Left lung (tissue), 10 donors: ENCODE data around the gene FCGBP. TPM values are rescaled to one million over a fixed set of nuclear protein-coding genes. Genes with fewer than 3 reads are reported as not detected.

ENCODE experiments used
- ATAC-seq: fragments of 200-7000 bp; cut with Tn5 transposase; one replicate; pipeline ENCODE4 v1.9.1; 2020; ENCODE audit warnings: moderate library complexity
- DNase-seq, 4 donors: peaks; one replicate each; pipeline ENCODE4 v3.0.0-alpha.2; 2013 to 2020
- H3K27ac ChIP-seq, 2 donors: fragments of 200-600 bp; sonication (generic) in 1 of 2; one replicate each; pipeline versions ENCODE4 v1.5.0 to v1.8.0; 2020 to 2021
- H3K27me3 ChIP-seq, 2 donors: fragments of 200-600 bp; sonication (generic) in 1 of 2; one replicate each; pipeline versions ENCODE4 v1.5.0 to v1.8.0; 2020 to 2021
- H3K36me3 ChIP-seq, 2 donors: fragments of 200-600 bp; sonication (generic) in 1 of 2; one replicate each; pipeline versions ENCODE4 v1.5.0 to v1.8.0; 2020 to 2021
- H3K4me1 ChIP-seq, 2 donors: fragments of 200-600 bp; one replicate each; pipeline ENCODE4 v1.8.0; 2021
- H3K4me3 ChIP-seq, 2 donors: fragments of 200-600 bp; sonication (generic) in 1 of 2; one replicate each; pipeline versions ENCODE4 v1.5.0 to v1.8.0; 2020 to 2021; ENCODE audit warnings: mild to moderate bottlenecking in 1 of 2
- H3K9me3 ChIP-seq, 2 donors: fragments of 200-600 bp; sonication (generic) in 1 of 2; one replicate each; pipeline versions ENCODE4 v1.5.0 to v1.8.0; 2020 to 2021
- intact Hi-C, 2 donors: fragments of 100-400 bp; cut with DNase I; formaldehyde crosslinking; loops; one replicate each; pipeline versions ENCODE4 v1.11.2 to v1.14.2; 2022
- polyA plus RNA-seq, 6 donors: library from polyadenylated mRNA; unstranded; fragments of 120-200 nt; gene quantifications; one replicate each; pipeline ENCODE4 v1.2.1, GENCODE V29; 2013; ENCODE audit not compliant: insufficient read length in 6 of 6
- total RNA-seq, 2 donors: library from RNA; stranded (reverse); fragmentation: NEBNext Ultra II Directional; extraction: Animal tissue kit (Norgen Biotek cat#: 25700); gene quantifications; one replicate each; pipeline ENCODE4 v1.2.1, GENCODE V29; 2021
- TF ChIP-seq, protein P1 (sequence below), 2 donors: fragments of 200-600 bp; sonication (generic) in 1 of 2; IDR thresholded peaks; one replicate each; pipeline versions ENCODE4 v1.5.0 to v1.8.0; 2021; ENCODE audit warnings: antibody characterized with exemption in 2 of 2
- donor health status: DM: no; HTN: yes; CAD: no.
- donor health status: DM: no; HTN: no; CAD: no.

FCGBP gene
- total and polyA plus RNA-seq, 8 donors = 4.4 to 19.7 (median 12.0) TPM

GRCh38 chr19:39949026-39949747 lies 14.8 kb upstream of the FCGBP start:
- intact Hi-C loops = no loop called here
- H3K9me3 ChIP-seq = no peaks in the 10 kb centered on the region
- no peak for DNase-seq

GRCh38 chr19:39946532-39946931 lies 12.1 kb upstream of the FCGBP start:
- H3K4me3 ChIP-seq = no peak overlapping the region
- peaks cover 0 to 91% of the 10 kb centered on the region in 2 donors for H3K27me3 ChIP-seq
- H3K27ac ChIP-seq = no peak overlapping the region
- ATAC-seq = peak; percentile 26
- intact Hi-C loops = no loop called here
- peaks cover 0 to 31% of the 10 kb centered on the region in 2 donors for H3K4me1 ChIP-seq
- DNase-seq = no peak
- TF ChIP-seq, protein P1, sequence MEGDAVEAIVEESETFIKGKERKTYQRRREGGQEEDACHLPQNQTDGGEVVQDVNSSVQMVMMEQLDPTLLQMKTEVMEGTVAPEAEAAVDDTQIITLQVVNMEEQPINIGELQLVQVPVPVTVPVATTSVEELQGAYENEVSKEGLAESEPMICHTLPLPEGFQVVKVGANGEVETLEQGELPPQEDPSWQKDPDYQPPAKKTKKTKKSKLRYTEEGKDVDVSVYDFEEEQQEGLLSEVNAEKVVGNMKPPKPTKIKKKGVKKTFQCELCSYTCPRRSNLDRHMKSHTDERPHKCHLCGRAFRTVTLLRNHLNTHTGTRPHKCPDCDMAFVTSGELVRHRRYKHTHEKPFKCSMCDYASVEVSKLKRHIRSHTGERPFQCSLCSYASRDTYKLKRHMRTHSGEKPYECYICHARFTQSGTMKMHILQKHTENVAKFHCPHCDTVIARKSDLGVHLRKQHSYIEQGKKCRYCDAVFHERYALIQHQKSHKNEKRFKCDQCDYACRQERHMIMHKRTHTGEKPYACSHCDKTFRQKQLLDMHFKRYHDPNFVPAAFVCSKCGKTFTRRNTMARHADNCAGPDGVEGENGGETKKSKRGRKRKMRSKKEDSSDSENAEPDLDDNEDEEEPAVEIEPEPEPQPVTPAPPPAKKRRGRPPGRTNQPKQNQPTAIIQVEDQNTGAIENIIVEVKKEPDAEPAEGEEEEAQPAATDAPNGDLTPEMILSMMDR (IDR thresholded peaks at IDR 0.05) = no peak
- no peaks in the 10 kb centered on the region for H3K36me3 ChIP-seq
- no peaks in the 10 kb centered on the region for H3K9me3 ChIP-seq

More at GRCh38 chr19:39949026-39949747, 14.8 kb upstream of the FCGBP start:
- Histone ChIP-seq H3K36me3 (no peaks in the 10 kb centered on the region), H3K4me1 (peaks cover 0 to 27% of the 10 kb centered on the region in 2 donors), H3K27me3 (peaks cover 0 to 92% of the 10 kb centered on the region in 2 donors), H3K27ac (no peak overlapping the region), H3K4me3 (no peak overlapping the region)
- ATAC-seq = no peak
- TF ChIP-seq, protein P1 (IDR thresholded peaks at IDR 0.05) = no peak

- DNase-seq (no peak), ATAC-seq (no peak)
- Histone ChIP-seq H3K36me3 (no peaks in the 10 kb centered on the region), H3K27ac (peak overlapping the region in 1 of 2 donors; percentile 55), H3K4me3 (no peak overlapping the region), H3K4me1 (peaks cover 0 to 40% of the 10 kb centered on the region in 2 donors), H3K27me3 (peaks cover 0 to 91% of the 10 kb centered on the region in 2 donors), H3K9me3 (peaks cover 0 to 7% of the 10 kb centered on the region in 2 donors)
- intact Hi-C loops = no loop called here
- TF ChIP-seq, protein P1 (IDR thresholded peaks at IDR 0.05) = no peak
These were observed 9.2 kb upstream of the FCGBP start for GRCh38 chr19:39943586-39943985.

DNA sequence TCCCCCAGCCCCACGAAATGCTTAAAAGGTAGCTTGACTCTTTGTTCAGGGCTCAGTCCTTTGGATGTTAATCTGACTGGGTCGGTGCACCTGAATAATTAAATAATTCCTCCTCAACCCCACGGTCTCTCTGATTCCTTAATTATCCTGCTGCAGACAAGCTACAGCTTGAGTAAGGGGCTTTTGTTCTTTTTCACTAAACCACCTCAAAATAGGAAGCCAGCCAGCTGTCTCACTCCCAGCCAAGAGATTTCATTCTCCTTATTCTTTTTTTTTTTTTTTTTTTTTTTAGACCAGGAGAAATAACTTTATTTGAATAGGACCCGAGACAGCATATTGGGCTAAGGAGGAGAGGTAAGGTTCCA lies 7.9 kb upstream of the FCGBP start:
- H3K36me3 ChIP-seq = no peaks in the 10 kb centered on the region
- peaks cover 0 to 7% of the 10 kb centered on the region in 2 donors for H3K9me3 ChIP-seq
- H3K4me1 ChIP-seq = peaks cover 0 to 48% of the 10 kb centered on the region in 2 donors
- no peak overlapping the region for H3K27ac ChIP-seq
- H3K27me3 ChIP-seq = peaks cover 0 to 91% of the 10 kb centered on the region in 2 donors
- ATAC-seq (no peak), DNase-seq (no peak)
- TF ChIP-seq, protein P1 (IDR thresholded peaks at IDR 0.05) = no peak
- intact Hi-C loops = no loop called here
- H3K4me3 ChIP-seq = no peak overlapping the region

DNA sequence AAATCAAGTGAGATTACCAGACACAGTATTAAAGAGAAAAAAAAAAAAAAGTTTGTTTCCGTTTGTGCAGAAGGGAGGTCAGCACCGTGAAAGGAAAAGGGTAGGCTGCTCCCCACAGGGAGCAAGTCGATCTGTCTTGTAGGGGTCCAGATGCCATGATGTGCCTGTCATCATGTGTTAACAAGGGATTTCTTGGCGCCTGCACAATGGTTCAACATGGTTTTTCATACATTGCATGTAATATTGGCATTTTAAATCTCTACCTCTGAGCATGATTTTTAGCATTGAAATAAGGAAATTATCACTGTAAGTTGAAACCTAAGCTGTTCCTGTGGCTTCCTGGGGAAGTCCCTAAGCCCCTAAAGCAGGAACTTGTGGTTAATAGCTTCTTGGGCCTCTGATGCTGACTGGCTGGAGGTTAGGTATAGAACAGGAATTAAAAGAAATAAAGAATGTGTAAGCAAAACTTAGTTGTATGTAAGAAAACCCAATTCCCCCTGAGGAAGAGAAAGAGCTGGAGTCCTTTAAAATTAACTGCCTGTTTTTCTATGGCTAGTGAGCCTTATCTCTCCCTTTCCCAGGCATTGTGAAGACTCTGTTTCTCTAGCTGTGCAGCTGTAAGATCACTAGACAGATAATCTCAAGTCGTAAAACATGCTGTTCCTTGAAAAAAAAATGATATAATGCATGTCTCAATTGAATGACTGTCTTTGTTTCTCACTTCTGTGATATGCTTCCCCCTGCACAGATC lies 7.4 kb upstream of the FCGBP start:
- peaks cover 0 to 7% of the 10 kb centered on the region in 2 donors for H3K9me3 ChIP-seq
- intact Hi-C loops = no loop called here
- TF ChIP-seq, protein P1 (IDR thresholded peaks at IDR 0.05) = no peak
- H3K4me1 ChIP-seq = peaks cover 0 to 48% of the 10 kb centered on the region in 2 donors
- no peaks in the 10 kb centered on the region for H3K36me3 ChIP-seq
- peak; percentile 58 for ATAC-seq
- peaks cover 0 to 89% of the 10 kb centered on the region in 2 donors for H3K27me3 ChIP-seq
- peak in 1 of 4 donors; percentile 6 for DNase-seq
- H3K27ac ChIP-seq = no peak overlapping the region
- H3K4me3 ChIP-seq = no peak overlapping the region
